ENCODE measurements around the gene BMS1. TPM values are rescaled to one million over a fixed set of nuclear protein-coding genes. Genes with fewer than 3 reads are reported as not detected.

BMS1 gene
- total RNA-seq, 1 experiment from 2014 or later, result 44.2 TPM

DNA sequence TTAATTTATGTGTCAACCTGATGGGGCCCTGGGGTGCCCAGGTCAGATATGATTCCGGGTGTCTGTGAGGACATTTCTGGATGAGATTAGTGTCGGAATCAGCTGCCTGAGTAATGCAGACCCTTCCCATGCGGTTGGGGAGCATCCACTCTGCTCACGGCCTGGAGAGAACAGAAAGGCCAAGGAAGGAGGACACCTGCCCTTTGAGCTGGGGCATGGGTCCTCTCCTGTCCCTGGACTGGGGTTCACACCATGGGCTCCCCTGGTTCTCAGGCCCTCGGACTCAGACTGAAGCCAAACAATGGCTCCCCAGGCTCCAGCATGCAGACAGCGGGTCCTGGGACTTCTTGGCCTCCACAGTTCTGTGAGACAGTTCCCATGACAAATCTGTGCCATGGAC, 94.3 kb downstream of the BMS1 start:
- Histone ChIP-seq H2AK5ac (ENCODE audit: insufficient read length, low read length) (no peak overlapping the region), H3K18ac (ENCODE audit: insufficient read length, low read depth, low read length) (no peak overlapping the region), H4K91ac (ENCODE audit: insufficient read length, low read depth, low read length) (no peak overlapping the region), H2AFZ (ENCODE audit: low read length) (no peak overlapping the region), H2BK120ac (ENCODE audit: low read depth, low read length, poor library complexity, severe bottlenecking) (no peak overlapping the region), H3T11ph (ENCODE audit: low read length) (no peak overlapping the region), H3K23me2 (ENCODE audit: insufficient read length, low read depth, low read length, poor library complexity, severe bottlenecking) (no peaks in the 10 kb centered on the region), H3K4me2 (ENCODE audit: insufficient read depth, insufficient read length, low read length) (no peak overlapping the region), H3K27me3 (ENCODE audit: insufficient read depth, low read length) (no peaks in the 10 kb centered on the region), H2BK12ac (ENCODE audit: insufficient read length, low read depth, low read length) (no peak overlapping the region), H3K23ac (ENCODE audit: insufficient read length, low read depth, low read length) (no peak overlapping the region), H2BK15ac (ENCODE audit: low read depth, low read length) (no peak overlapping the region), H3K79me2 (ENCODE audit: insufficient read depth, low read length) (no peaks in the 10 kb centered on the region), H4K20me1 (ENCODE audit: control insufficient read depth, insufficient read depth, insufficient read length) (no peaks in the 10 kb centered on the region), H2BK5ac (ENCODE audit: insufficient read length, low read length) (no peak overlapping the region), H3K56ac (ENCODE audit: insufficient read length, low read depth, low read length) (no peak overlapping the region), H3K14ac (ENCODE audit: insufficient read depth, low read length) (no peak overlapping the region; the same call in 1 of the 2 replicates), H3K4me1 (ENCODE audit: insufficient read depth, low read length) (no peaks in the 10 kb centered on the region; the same call in 1 of the 2 replicates), H4K8ac (replicated peaks; ENCODE audit: insufficient read length, low read depth, low read length) (no peak overlapping the region), H2BK20ac (ENCODE audit: low read depth, low read length, poor library complexity, severe bottlenecking) (no peak overlapping the region), H3K9ac (ENCODE audit: extremely low read depth, insufficient read length, low read length) (no peak overlapping the region), H3K27ac (ENCODE audit: insufficient read length, low read depth, low read length) (no peak overlapping the region), H4K5ac (ENCODE audit: insufficient read length, low read depth, low read length) (no peak overlapping the region), H3K9me3 (ENCODE audit: control insufficient read depth, low read depth, low read length) (no peaks in the 10 kb centered on the region), H3K4ac (ENCODE audit: low read depth, low read length) (no peak overlapping the region), H3K79me1 (ENCODE audit: insufficient read depth, low read depth, low read length, poor library complexity, severe bottlenecking) (no peaks in the 10 kb centered on the region)
- WGBS (ENCODE audit: extremely low coverage, insufficient read length, low lambda C conversion rate), result no CpG with 5 or more reads among the region's 6 CpGs
- Mint-ChIP-seq H3K27me3 (ENCODE audit: low read depth) (peaks cover 3% of the 10 kb centered on the region), H3K4me3 (no peak overlapping the region), H3K9me3 (peaks cover 3% of the 10 kb centered on the region in 2 experiments), H3K4me1 (peaks cover 11 to 13% of the 10 kb centered on the region in 2 experiments), H3K27ac (no peak overlapping the region), H3K36me3 (ENCODE audit: insufficient read depth in 1 of 3, low read depth in 3 of 3) (peaks cover 0 to under 1% (median 0%) of the 10 kb centered on the region in 3 experiments; a peak in 3 of 7 replicates)
- DNase-seq, result no peak
- TF ChIP-seq CTCF (conservative IDR thresholded peaks at IDR 0.05), result no peak
